B cell (primary cell): ENCODE data around the gene AXIN2. TPM values are rescaled to one million over a fixed set of nuclear protein-coding genes. Genes with fewer than 3 reads are reported as not detected.

Experiments used
- ATAC-seq: fragments of 200-7000 bp; cut with Tn5 transposase; one replicate; pipeline ENCODE4 v1.10.0; 2021; ENCODE audit warnings: low read depth, mild to moderate bottlenecking, moderate number of reproducible peaks, moderate library complexity
- CTCF ChIA-PET: fragments of 350-600 bp; sonication (Branson Sonifier 250); formaldehyde crosslinking; loops from one replicate; lab custom pipeline; 2021; ENCODE audit warnings: antibody characterized with exemption, inconsistent platforms; lab: Charles Lee
- POLR2A ChIA-PET: fragments of 350-600 bp; sonication (Branson Sonifier 250); formaldehyde crosslinking; loops from one replicate; lab custom pipeline; 2021; ENCODE audit warnings: antibody characterized with exemption; lab: Charles Lee
- DNase-seq: peaks from one replicate; pipeline ENCODE4 v3.0.0; 2013
- H2AFZ ChIP-seq: 2 replicates; pipeline ENCODE4 v1.6.1; 2012; ENCODE audit warnings: mild to moderate bottlenecking, low read depth, low read length; ENCODE audit not compliant: insufficient read depth, poor library complexity, severe bottlenecking
- H3K27ac ChIP-seq, 2 donors: 1 replicate in 1 of 2; 2 replicates in 1 of 2; pipeline ENCODE4 v1.5.1; 2012 to 2013; ENCODE audit warnings: low read length in 2 of 2, mild to moderate bottlenecking in 2 of 2, moderate library complexity in 1 of 2
- H3K27me3 ChIP-seq, 4 experiments: fragments of 200-600 bp in 1 of 4; sonication (generic) in 1 of 4; replicated peaks in 1 of 4; 1 replicate in 2 of 4; 2 replicates in 2 of 4; pipeline versions ENCODE4 v1.6.1 to v1.7.0; 2013 to 2016; ENCODE audit warnings: low read length in 3 of 4, mild to moderate bottlenecking in 2 of 4, mixed read lengths in 1 of 4, moderate library complexity in 1 of 4; ENCODE audit not compliant: insufficient read depth in 4 of 4, control insufficient read depth in 3 of 4; ENCODE audit errors: control extremely low read depth in 1 of 4
- H3K36me3 ChIP-seq, 2 experiments: replicated peaks in 1 of 2; 1 replicate in 1 of 2; 2 replicates in 1 of 2; pipeline versions ENCODE4 v1.6.1 to v1.7.1; 2013; ENCODE audit warnings: low read length in 1 of 2; ENCODE audit not compliant: insufficient read depth in 2 of 2, control insufficient read depth in 1 of 2; ENCODE audit errors: control extremely low read depth in 1 of 2, extremely low read depth in 1 of 2
- H3K4me1 ChIP-seq, 2 donors: fragments of 200-600 bp in 1 of 2; sonication (generic) in 1 of 2; 1 replicate in 1 of 2; 2 replicates in 1 of 2; pipeline versions ENCODE4 v1.5.1 to v1.6.1; 2013 to 2017; ENCODE audit warnings: low read length in 2 of 2; ENCODE audit not compliant: control insufficient read depth in 2 of 2, insufficient read depth in 2 of 2
- H3K4me2 ChIP-seq: replicated peaks from 2 replicates; pipeline ENCODE3; 2012; ENCODE audit warnings: mild to moderate bottlenecking, low read depth, low read length; ENCODE audit not compliant: poor library complexity, severe bottlenecking
- H3K4me3 ChIP-seq, 5 experiments: fragments of 200-600 bp in 1 of 5; sonication (generic) in 1 of 5; 1 replicate in 3 of 5; 2 replicates in 2 of 5; pipeline versions ENCODE4 v1.5.1 to v1.7.0; 2011 to 2016; ENCODE audit warnings: low read length in 4 of 5, mild to moderate bottlenecking in 4 of 5, low read depth in 2 of 5, control low read depth in 1 of 5, moderate library complexity in 1 of 5; ENCODE audit not compliant: insufficient read depth in 1 of 5; ENCODE audit errors: control extremely low read depth in 1 of 5, extremely low read depth in 1 of 5
- H3K79me2 ChIP-seq: fragments of 200-600 bp; sonication (generic); one replicate; pipeline ENCODE4 v1.6.0; 2016; ENCODE audit warnings: low read length; ENCODE audit not compliant: control insufficient read depth, insufficient read depth
- H3K9ac ChIP-seq: fragments of 200-600 bp; sonication (generic); 2 replicates; pipeline ENCODE4 v1.6.1; 2017; ENCODE audit warnings: mild to moderate bottlenecking, low read length, moderate library complexity
- H3K9me3 ChIP-seq, 3 donors: one replicate each; pipeline versions ENCODE4 v1.6.1 to v1.7.1; 2013; ENCODE audit warnings: low read length in 2 of 3; ENCODE audit not compliant: control insufficient read depth in 2 of 3, insufficient read depth in 1 of 3; ENCODE audit errors: control extremely low read depth in 1 of 3
- H4K20me1 ChIP-seq: 2 replicates; pipeline ENCODE4 v1.6.0; 2012; ENCODE audit warnings: mild to moderate bottlenecking, low read length; ENCODE audit not compliant: insufficient read depth, control insufficient read depth, poor library complexity, severe bottlenecking
- H3K27ac Mint-ChIP-seq: one replicate; pipeline ENCODE4 v1.8.0; 2021; ENCODE audit warnings: mixed read lengths
- H3K27me3 Mint-ChIP-seq: one replicate; pipeline ENCODE4 v1.8.0; 2021; ENCODE audit warnings: mixed read lengths
- H3K4me1 Mint-ChIP-seq: one replicate; pipeline ENCODE4 v1.8.0; 2021; ENCODE audit warnings: mixed read lengths
- H3K4me3 Mint-ChIP-seq: one replicate; pipeline ENCODE4 v1.8.0; 2021; ENCODE audit warnings: mixed read lengths
- H3K9me3 Mint-ChIP-seq: one replicate; pipeline ENCODE4 v1.8.0; 2022; ENCODE audit warnings: mixed read lengths; ENCODE audit not compliant: insufficient read depth
- EZH2 ChIP-seq: IDR thresholded peaks from 2 replicates; pipeline ENCODE4 v1.6.1; 2012; ENCODE audit warnings: borderline replicate concordance, low read depth, mild to moderate bottlenecking, moderate library complexity, low read length; ENCODE audit not compliant: insufficient read depth, poor library complexity, severe bottlenecking
- WGBS: methylation state at CpG from one replicate; pipeline ENCODE4 v1.1.5; 2013; ENCODE audit warnings: missing lambda C conversion rate; ENCODE audit not compliant: insufficient coverage; 5-methylcytosine and 5-hydroxymethylcytosine counted together
- intact Hi-C: fragments of 100-400 bp; cut with micrococcal nuclease; formaldehyde crosslinking; loops from one replicate; pipeline ENCODE4 v1.10.0; 2022
- polyA plus RNA-seq: library from polyadenylated mRNA; depleted of rRNA; stranded (reverse); fragments of >200 nt; gene quantifications from 2 replicates; pipeline ENCODE4 v1.2.3, GENCODE V29; 2012
- total RNA-seq, 2 donors: library from RNA; stranded (reverse); fragments of 120-200 nt in 1 of 2; gene quantifications; 1 replicate in 1 of 2; 2 replicates in 1 of 2; pipeline versions ENCODE4 v1.2.3 to v1.2.4, GENCODE V29; 2013 to 2022
- TF ChIP-seq, protein P1 (sequence below): fragments of 200-600 bp; IDR thresholded peaks from one replicate; pipeline ENCODE4 v1.8.0; 2022; ENCODE audit warnings: antibody characterized with exemption, mild to moderate bottlenecking

The AXIN2 gene
- total and polyA plus RNA-seq, 2 donors (not counting 1 experiment from before 2014, with no cell fraction given): 0.16 to 1.2 TPM

DNA sequence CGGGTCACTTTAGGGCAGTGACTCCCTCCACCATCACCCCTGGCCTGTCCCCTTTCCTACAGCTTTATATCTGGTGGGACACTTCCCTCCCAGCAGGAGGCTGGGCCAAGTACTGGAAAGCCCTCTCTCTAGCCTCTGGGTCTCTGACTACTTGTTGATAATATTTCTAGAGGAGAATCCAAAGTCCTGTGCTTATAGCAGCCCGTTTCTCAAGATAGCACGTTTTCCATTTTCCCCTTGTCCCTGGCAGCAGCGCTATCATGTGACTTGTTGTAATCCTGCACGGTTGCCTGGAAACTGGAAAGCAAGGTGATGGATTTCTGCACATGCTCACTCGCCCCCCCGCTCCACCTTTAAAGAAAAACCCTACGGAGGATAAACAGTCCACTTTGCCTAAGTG is 3.3 kb upstream of the AXIN2 start:
- Mint-ChIP-seq H3K27ac (no peak overlapping the region), H3K4me1 (peaks cover 18% of the 10 kb centered on the region), H3K9me3 (no peaks in the 10 kb centered on the region), H3K4me3 (no peak overlapping the region), H3K27me3 (peaks cover 32% of the 10 kb centered on the region)
- Histone ChIP-seq H3K4me2 (no peak overlapping the region), H3K9ac (no peak overlapping the region), H3K4me1 (peaks cover 11 to 43% of the 10 kb centered on the region in 2 donors), H4K20me1 (no peaks in the 10 kb centered on the region), H3K36me3 (no peaks in the 10 kb centered on the region), H2AFZ (no peak overlapping the region), H3K27me3 (peaks cover 0 to 24% (median 3%) of the 10 kb centered on the region in 4 experiments), H3K27ac (no peak overlapping the region), H3K4me3 (no peak overlapping the region), H3K79me2 (no peaks in the 10 kb centered on the region), H3K9me3 (peaks cover 0 to 14% (median 0%) of the 10 kb centered on the region in 3 donors)
- DNase-seq (no peak), ATAC-seq (no peak)
- 75% methylated on average over 5 of the region's 8 CpGs for WGBS
- intact Hi-C loops: no loop called here
- no peak for TF ChIP-seq EZH2
- TF ChIP-seq, protein P1, sequence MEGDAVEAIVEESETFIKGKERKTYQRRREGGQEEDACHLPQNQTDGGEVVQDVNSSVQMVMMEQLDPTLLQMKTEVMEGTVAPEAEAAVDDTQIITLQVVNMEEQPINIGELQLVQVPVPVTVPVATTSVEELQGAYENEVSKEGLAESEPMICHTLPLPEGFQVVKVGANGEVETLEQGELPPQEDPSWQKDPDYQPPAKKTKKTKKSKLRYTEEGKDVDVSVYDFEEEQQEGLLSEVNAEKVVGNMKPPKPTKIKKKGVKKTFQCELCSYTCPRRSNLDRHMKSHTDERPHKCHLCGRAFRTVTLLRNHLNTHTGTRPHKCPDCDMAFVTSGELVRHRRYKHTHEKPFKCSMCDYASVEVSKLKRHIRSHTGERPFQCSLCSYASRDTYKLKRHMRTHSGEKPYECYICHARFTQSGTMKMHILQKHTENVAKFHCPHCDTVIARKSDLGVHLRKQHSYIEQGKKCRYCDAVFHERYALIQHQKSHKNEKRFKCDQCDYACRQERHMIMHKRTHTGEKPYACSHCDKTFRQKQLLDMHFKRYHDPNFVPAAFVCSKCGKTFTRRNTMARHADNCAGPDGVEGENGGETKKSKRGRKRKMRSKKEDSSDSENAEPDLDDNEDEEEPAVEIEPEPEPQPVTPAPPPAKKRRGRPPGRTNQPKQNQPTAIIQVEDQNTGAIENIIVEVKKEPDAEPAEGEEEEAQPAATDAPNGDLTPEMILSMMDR: no peak
- ChIA-PET POLR2A (no interaction called here), CTCF (no interaction called here)

DNA sequence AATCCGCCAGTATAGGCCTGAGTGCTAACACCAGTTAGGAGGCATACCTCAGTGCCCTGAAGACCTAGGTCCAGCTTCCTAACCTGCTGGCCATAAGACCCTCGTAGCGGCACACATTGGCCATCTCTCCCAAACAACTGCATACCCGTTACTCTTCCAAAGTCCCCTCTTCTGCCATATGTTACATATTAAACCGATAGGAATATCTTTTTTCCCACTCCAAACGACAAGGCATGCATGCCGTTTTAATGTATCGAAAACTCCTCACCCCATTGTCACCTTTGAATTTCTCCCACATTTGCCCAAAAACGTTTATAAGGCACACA is 721 bp upstream of the AXIN2 start:
- Histone ChIP-seq H3K27ac (no peak overlapping the region), H3K79me2 (peaks cover 4% of the 10 kb centered on the region), H4K20me1 (peaks cover 16% of the 10 kb centered on the region), H3K4me3 (peak overlapping the region in 3 of 5 experiments; percentile 67 to 70 (median 68)), H3K9ac (peak overlapping the region; percentile 64), H3K27me3 (peaks cover 0 to 43% (median 15%) of the 10 kb centered on the region in 4 experiments), H2AFZ (peak overlapping the region; percentile 84), H3K4me1 (peaks cover 16 to 40% of the 10 kb centered on the region in 2 donors), H3K4me2 (peak overlapping the region; percentile 98), H3K36me3 (no peaks in the 10 kb centered on the region), H3K9me3 (peaks cover 0 to 8% (median 0%) of the 10 kb centered on the region in 3 donors)
- CTCF ChIA-PET: no interaction called here
- peaks cover 21% of the 10 kb centered on the region for H3K27me3 Mint-ChIP-seq
- 67% methylated on average over 7 of the region's 9 CpGs for WGBS
- peaks cover 19% of the 10 kb centered on the region for H3K4me1 Mint-ChIP-seq
- DNase-seq (no peak), ATAC-seq (no peak)
- H3K27ac Mint-ChIP-seq: no peak overlapping the region
- POLR2A ChIA-PET: interaction anchor here (0.7 kb wide), 1 partner anchor 457 kb away, joined by 9 read pairs; no protein-coding TSS in a partner anchor
- no peaks in the 10 kb centered on the region for H3K9me3 Mint-ChIP-seq
- H3K4me3 Mint-ChIP-seq: peak overlapping the region; percentile 89
- intact Hi-C loops: no loop called here
- TF ChIP-seq, protein P1: no peak
- TF ChIP-seq EZH2: no peak
